NCI-H1092 (cell line): ENCODE data around the gene STMP1.

ENCODE experiments used
- DNase-seq: peaks from one replicate; lab custom pipeline; 2025; lab: John Stamatoyannopoulos, UW

Gene STMP1

GRCh38 chr7:135721198-135721820 is 59.0 kb downstream of the STMP1 start:
- no peak for DNase-seq

- no peak for DNase-seq
Measured at GRCh38 chr7:135723411-135723810, 61.1 kb downstream of the STMP1 start.
